Esophagus squamous epithelium (tissue), 4 donors: Measurements from ENCODE around the gene AP3B2.

Source experiments
- POLR2A ChIP-seq, 4 donors: fragments of 450-650 bp; IDR thresholded peaks; one replicate each; pipeline ENCODE4 v1.6.1; 2017; ENCODE audit warnings: antibody characterized with exemption in 4 of 4, mild to moderate bottlenecking in 4 of 4, moderate library complexity in 3 of 4
- TF ChIP-seq, protein P1 (sequence below), 6 experiments: fragments of 450-650 bp in 4 of 6; fragments of 200-600 bp in 2 of 6; sonication (generic) in 2 of 6; IDR thresholded peaks; one replicate each; pipeline ENCODE4 v1.5.1; 2016 to 2019; ENCODE audit warnings: antibody characterized with exemption in 6 of 6, mild to moderate bottlenecking in 4 of 6, moderate library complexity in 4 of 6

DNA sequence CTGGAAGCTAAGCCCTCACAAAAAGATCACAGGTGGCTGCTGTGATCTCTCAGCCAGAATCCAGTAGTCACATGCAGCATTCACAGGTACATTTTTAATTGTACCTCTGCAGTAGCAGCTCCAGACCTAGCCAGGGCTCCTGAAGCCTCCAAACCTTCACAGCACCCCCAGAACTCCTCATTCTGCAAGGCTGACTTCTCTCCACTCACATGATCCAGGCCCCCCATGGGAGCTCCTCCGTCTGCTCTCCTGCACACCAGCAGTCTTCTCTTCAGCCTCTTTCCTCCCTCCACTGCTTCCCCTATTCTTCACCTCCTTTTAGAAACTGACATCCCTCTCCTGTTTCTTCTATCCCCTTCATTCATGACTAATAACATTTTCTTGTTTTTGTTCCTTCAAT is 49.3 kb downstream of the AP3B2 start:
- no peak for TF ChIP-seq POLR2A (IDR thresholded peaks at IDR 0.05)
- TF ChIP-seq, protein P1, sequence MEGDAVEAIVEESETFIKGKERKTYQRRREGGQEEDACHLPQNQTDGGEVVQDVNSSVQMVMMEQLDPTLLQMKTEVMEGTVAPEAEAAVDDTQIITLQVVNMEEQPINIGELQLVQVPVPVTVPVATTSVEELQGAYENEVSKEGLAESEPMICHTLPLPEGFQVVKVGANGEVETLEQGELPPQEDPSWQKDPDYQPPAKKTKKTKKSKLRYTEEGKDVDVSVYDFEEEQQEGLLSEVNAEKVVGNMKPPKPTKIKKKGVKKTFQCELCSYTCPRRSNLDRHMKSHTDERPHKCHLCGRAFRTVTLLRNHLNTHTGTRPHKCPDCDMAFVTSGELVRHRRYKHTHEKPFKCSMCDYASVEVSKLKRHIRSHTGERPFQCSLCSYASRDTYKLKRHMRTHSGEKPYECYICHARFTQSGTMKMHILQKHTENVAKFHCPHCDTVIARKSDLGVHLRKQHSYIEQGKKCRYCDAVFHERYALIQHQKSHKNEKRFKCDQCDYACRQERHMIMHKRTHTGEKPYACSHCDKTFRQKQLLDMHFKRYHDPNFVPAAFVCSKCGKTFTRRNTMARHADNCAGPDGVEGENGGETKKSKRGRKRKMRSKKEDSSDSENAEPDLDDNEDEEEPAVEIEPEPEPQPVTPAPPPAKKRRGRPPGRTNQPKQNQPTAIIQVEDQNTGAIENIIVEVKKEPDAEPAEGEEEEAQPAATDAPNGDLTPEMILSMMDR (IDR thresholded peaks at IDR 0.05): no peak
